GM21447 (cell line): ENCODE results near the gene BAD.
"Not testable (repeated sequence)": the region's sequence is repeated elsewhere in the genome, so short reads cannot be mapped to it uniquely, and the experiment has no call there.

Source experiments
- ATAC-seq: cut with Tn5 transposase; IDR thresholded peaks from one replicate; pipeline ENCODE4 v1.9.1; 2021; ENCODE audit not compliant: unreplicated experiment

The BAD gene

GRCh38 chr11:64284048-64284961 lies at the start of gene BAD:
Gene BAD, minus strand, starts transcription at chr11:64284665. Its CDS starts 297 bp downstream, at chr11:64284368.
- ATAC-seq: peak; percentile 74

GRCh38 chr11:64333556-64333955 lies 49.1 kb upstream of the BAD start:
- no peak for ATAC-seq

- peak; percentile 46 for ATAC-seq
These were observed 47.3 kb upstream of the BAD start for GRCh38 chr11:64331569-64332371.

GRCh38 chr11:64330888-64331287 lies 46.4 kb upstream of the BAD start:
- no peak for ATAC-seq

DNA sequence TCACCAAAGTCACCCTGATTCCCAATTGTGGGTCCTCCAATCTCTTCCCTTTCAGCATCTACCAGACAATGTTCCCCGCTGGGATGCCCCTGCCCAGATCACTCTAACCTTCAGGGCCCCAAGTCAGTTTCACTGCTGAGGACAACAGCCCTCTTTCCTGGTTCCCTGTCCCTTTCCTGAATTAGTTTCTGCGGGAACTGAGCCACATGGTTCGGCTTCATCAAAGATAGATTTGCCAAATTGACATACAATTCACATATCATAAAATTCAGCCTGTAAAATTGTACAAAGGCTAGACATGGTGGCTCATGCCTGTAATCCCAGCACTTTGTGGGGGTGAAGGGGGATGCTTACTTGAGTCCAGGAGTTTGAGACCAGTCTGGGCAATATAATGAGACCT lies 43.5 kb upstream of the BAD start:
- ATAC-seq: no peak

DNA sequence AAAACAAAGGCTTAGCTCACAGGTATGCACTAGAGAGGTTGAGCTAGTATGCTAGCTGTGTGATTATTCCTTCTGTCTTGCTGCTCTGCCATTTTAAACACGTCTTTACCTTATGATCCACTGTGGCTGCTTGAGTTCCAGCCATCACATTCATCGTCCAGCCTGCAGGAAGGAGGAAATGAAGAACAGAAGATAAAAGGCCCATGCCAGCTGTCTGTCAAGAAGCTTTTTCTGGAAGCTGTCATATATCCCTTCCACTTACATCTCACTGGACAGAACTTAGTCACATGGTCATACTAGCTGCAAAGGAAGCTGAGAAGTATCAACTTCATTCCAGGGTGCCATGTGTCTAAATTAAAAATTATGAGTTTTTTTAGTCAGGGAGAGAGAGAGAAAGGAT lies 42.9 kb upstream of the BAD start:
- no peak for ATAC-seq

DNA sequence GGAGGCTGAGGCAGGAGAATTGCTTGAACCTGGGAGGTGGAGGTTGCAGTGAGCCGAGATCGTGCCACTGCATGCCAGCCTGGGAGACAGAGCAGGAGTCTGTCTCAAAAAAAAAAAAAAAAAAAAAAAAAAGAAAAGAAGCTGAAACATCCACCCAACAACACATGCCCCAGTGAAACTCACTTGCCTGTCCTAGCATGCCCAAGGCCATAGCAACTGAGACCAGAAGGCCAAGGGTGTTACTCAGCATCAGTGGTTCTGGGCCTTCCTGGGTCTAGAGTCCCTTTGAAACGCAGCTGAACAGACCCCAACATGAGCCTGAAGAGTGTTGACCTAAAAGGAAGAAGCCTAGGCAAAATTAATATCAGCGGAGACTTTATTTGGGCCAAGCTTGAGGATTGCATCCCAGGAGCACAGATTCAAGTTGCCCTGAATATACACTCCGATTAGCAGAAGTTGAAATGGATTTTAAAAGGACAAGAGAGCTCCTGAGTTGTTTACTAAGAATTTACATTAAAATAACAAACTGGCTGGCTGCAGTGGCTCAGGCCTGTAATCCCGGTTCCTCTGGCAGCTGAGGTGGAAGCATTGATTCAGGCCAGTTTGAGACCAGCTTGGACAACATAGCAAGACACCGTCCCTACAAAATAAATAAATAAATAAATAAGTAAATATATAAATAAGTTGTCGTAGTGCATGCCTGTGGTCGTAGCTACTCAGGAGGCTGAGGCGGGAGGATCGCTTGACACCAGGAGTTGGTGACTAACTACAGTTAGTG lies 40.4 kb upstream of the BAD start:
- ATAC-seq: no peak

DNA sequence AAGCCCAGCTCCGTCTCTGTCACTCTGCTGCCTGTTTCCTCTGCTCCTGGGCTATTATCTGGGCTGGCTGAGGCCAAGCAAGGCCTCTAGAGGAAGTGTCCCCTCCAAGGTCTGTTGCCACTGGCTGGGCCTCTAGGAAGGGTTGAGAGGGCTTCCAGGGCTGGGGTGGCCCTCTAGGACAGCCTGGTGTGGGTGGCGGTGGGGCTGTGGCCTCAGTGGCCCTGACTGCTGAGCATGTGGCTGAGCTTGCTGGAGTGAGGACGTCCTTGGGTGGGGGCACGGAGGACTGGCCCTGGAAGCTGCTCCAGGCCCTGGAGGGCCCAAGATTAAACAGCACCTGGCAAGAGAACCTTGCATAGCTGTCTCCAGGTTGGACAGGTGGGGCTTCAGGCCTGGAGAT lies 39.5 kb upstream of the BAD start:
- ATAC-seq: not testable (repeated sequence)

DNA sequence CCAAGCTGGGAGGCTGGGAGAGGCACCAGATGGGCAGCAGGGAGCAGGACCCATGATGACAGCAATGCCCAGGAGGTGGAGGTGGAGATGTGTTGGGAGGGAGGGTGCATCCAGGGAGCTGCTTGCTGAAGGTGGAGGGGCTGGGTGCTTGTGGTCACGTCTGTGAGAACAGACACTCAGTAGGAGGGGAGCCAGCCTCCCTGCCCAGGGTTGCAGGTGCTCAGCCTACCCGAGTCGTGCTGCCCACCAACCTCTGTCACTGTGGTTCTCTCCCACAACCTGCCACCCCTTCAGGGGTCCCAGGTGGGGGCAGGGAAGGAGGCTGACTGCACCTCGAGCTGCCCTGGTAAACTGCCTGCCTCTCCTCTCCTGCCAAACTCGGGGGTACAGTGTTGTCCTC lies 38.9 kb upstream of the BAD start:
- ATAC-seq: no peak

DNA sequence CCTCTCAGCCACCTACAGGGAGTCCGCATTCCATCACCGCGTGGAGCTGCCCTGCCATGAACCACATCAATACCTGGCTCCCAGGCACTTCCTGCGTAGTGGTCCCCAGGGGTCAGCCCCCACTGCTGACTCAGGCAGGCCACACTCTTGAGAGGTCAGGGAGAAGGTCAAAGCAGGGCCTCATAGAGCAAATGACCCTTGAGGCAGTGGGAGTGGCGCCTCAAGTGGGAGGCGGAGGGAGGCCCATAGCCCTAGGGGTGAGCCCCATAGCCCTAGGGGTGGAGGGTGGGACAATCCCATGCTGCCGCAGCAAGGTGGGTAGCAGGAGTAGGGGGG lies 38.4 kb upstream of the BAD start:
- no peak for ATAC-seq

DNA sequence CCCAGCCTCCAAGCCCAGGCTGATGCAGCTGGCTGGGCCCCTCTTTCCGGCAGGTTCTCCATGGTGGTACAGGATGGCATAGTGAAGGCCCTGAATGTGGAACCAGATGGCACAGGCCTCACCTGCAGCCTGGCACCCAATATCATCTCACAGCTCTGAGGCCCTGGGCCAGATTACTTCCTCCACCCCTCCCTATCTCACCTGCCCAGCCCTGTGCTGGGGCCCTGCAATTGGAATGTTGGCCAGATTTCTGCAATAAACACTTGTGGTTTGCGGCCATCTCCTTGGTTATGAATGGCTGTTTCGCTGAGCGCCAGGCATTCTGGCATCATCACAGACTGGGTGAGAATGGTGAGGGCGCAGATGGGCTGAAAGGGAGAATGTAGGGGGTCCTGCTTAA lies 37.1 kb upstream of the BAD start:
- no peak for ATAC-seq

DNA sequence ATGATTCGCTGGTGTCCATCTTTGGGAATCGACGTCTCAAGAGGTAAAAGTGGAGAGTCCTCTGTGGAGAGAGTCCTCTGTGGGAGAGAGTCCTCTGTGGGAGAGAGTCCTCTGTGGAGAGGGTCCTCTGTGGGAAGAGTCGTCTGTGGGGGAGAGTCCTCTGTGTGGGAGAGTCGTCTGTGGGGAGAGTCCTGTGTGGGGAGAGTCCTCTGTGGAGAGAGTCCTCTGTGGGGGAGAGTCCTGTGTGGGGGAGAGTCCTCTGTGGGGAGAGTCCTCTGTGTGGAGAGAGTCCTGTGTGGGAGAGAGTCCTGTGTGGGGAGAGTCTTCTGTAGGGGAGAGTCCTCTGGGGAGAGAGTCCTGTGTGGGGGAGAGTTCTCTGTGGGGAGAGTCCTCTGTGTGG lies 36.6 kb upstream of the BAD start:
- no peak for ATAC-seq

GRCh38 chr11:64320556-64320955 lies 36.1 kb upstream of the BAD start:
- no peak for ATAC-seq

DNA sequence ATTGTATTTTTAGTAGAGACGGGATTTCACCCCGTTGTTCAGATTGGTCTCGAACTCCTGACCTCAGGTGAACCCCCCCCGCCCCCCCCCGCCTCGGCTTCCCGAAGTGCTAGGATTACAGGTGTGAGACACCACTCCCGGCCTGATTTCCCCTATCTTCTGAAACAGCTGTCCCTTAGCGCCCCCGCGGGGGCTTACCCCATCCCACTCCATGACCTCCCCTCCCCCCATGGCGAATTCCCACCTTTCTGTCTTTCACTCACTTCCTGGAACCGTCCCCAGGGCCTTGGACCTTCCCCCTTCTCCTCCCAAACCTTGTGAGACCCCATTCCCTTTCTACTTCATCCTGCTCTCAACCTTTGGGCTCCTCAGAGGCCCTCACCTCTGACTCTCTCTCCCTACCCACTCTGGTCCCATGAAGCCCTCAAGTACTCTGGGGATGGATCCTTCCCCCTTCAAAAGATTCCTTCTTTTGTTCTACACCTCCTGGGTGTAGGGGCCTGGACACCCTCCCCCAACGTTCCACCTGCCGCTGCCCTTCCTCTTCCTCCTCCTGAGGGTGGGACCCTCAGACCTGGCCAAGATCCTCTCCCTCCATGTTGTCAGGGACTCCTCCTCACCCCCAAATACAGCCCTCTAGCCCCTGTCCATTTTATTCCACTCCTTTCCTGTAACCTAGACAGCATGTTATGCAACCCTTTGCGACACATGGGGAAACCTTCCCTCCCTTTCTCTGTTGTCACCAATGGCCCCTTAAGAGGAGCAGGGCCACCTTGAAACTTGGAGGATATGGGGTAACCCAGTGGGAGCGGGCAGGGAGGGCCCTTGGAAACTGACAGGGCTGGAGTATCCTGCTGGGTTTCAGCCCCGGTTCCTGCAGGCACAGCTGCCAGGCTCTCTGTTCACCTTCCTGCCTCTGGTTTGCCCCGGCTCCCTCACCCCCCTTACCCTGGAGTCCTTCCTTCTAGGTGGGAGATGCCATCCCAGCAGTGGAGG lies 34.6 kb upstream of the BAD start:
- no peak for ATAC-seq

DNA sequence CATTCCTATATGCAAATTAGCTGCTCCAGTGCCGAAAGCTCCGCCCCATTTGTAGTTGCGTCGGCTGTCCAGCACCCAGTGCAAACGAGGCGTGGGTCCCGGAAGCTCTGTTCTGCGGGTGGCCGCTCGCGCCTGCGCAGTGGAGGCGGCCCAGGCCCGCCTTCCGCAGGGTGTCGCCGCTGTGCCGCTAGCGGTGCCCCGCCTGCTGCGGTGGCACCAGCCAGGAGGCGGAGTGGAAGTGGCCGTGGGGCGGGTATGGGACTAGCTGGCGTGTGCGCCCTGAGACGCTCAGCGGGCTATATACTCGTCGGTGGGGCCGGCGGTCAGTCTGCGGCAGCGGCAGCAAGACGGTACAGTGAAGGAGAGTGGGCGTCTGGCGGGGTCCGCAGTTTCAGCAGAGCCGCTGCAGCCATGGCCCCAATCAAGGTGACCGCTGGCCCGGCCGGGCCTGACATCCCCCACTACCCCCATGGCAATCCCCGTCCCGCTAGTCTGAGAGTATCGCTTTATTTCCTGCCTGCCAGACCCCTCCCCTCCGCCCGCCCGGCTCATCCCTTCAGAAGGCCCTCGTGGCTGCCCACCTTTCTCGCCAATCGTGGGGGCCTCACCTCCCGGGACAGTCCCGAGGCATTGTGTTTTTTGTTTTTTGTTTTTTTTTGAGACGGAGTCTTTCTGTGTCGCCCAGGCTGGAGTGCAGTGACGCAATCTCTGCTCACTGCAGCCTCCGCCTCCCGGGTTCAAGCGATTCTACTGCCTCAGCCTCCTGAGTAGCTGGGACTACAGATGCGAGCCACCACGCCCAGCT lies 33.7 kb upstream of the BAD start, which contains the start of gene PRDX5:
TSS of gene PRDX5 (plus strand) at position 161 of the 805 bp plus-strand sequence. CDS start at position 256, 95 bp downstream.
- peak; percentile 46 for ATAC-seq

- ATAC-seq: peak; percentile 72
These were observed 33.0 kb upstream of the BAD start, which contains the start of gene TRMT112 for GRCh38 chr11:64317325-64317960. Gene TRMT112, minus strand, starts transcription at chr11:64317559. Its CDS starts 33 bp downstream, at chr11:64317526.

- ATAC-seq: peak; percentile 5
These were observed 32.3 kb upstream of the BAD start for GRCh38 chr11:64316672-64317324.
